H1 (cell line): ENCODE results near the gene DGKH. TPM values are rescaled to one million over a fixed set of nuclear protein-coding genes. Genes with fewer than 3 reads are reported as not detected.

ENCODE experiments used
- CTCF ChIA-PET: fragments of 300-600 bp; sonication (Branson Sonifier 250); formaldehyde crosslinking; loops from one replicate; lab custom pipeline; 2021; ENCODE audit not compliant: partially characterized antibody; lab: Charles Lee
- POLR2A ChIA-PET: fragments of 300-600 bp; sonication (Branson Sonifier 250); formaldehyde crosslinking; loops from one replicate; lab custom pipeline; 2021; ENCODE audit warnings: inconsistent platforms; ENCODE audit not compliant: partially characterized antibody; lab: Charles Lee
- DNase-seq, 2 experiments: peaks; one replicate each; pipeline versions ENCODE4 v3.0.0 to v3.0.0-alpha.2; 2010 to 2022; ENCODE audit warnings: low spot score in 2 of 2, low read depth in 1 of 2, mixed read lengths in 1 of 2
- FAIRE-seq: peaks from 2 replicates; lab custom pipeline; 2011; peaks lifted over from hg19 to GRCh38; lab: Jason Lieb, UNC
- H2AFZ ChIP-seq: 2 replicates; pipeline ENCODE4 v1.8.1; 2012; ENCODE audit warnings: low read length, inconsistent platforms
- H2AK5ac ChIP-seq: 2 replicates; pipeline ENCODE4 v1.6.1; 2013; ENCODE audit warnings: low read depth, low read length
- H2BK120ac ChIP-seq: replicated peaks from 2 replicates; pipeline ENCODE3; 2013; ENCODE audit warnings: low read depth, low read length, inconsistent platforms
- H2BK12ac ChIP-seq: 2 replicates; pipeline ENCODE4 v1.6.1; 2013; ENCODE audit warnings: low read depth, low read length
- H2BK15ac ChIP-seq: 2 replicates; pipeline ENCODE4 v1.6.1; 2013; ENCODE audit warnings: low read length
- H2BK20ac ChIP-seq: 2 replicates; pipeline ENCODE4 v1.6.1; 2013; ENCODE audit warnings: low read length
- H2BK5ac ChIP-seq: 2 replicates; pipeline ENCODE4 v1.6.1; 2013; ENCODE audit warnings: low read depth, low read length
- H3K14ac ChIP-seq: 2 replicates; pipeline ENCODE4 v1.6.1; 2013; ENCODE audit warnings: inconsistent platforms; ENCODE audit not compliant: insufficient read length
- H3K18ac ChIP-seq: 2 replicates; pipeline ENCODE4 v1.6.1; 2013; ENCODE audit warnings: low read length; ENCODE audit errors: extremely low read depth
- H3K23ac ChIP-seq: 2 replicates; pipeline ENCODE4 v1.6.1; 2013; ENCODE audit warnings: inconsistent platforms; ENCODE audit not compliant: insufficient read length
- H3K23me2 ChIP-seq: 2 replicates; pipeline ENCODE4 v1.6.1; 2013; ENCODE audit warnings: low read depth, low read length
- H3K27ac ChIP-seq: 2 replicates; pipeline ENCODE4 v1.6.1; 2011; ENCODE audit warnings: low read depth, low read length, inconsistent platforms
- H3K27me3 ChIP-seq, 4 experiments: replicated peaks in 1 of 4; 1 replicate in 1 of 4; 2 replicates in 3 of 4; pipeline versions ENCODE4 v1.6.1 to v1.8.1; 2011 to 2013; ENCODE audit warnings: low read length in 3 of 4, mild to moderate bottlenecking in 3 of 4, inconsistent platforms in 2 of 4, mixed read lengths in 2 of 4, moderate library complexity in 1 of 4; ENCODE audit not compliant: control insufficient read depth in 3 of 4, insufficient read depth in 3 of 4; ENCODE audit errors: extremely low read depth in 1 of 4
- H3K36me3 ChIP-seq, 4 experiments: 2 replicates each; pipeline versions ENCODE4 v1.6.1 to v1.8.1; 2011 to 2013; ENCODE audit warnings: mild to moderate bottlenecking in 4 of 4, low read length in 3 of 4, moderate library complexity in 2 of 4, control low read depth in 1 of 4, inconsistent platforms in 1 of 4; ENCODE audit not compliant: insufficient read depth in 4 of 4, control insufficient read depth in 2 of 4
- H3K4ac ChIP-seq: replicated peaks from 2 replicates; pipeline ENCODE3; 2013; ENCODE audit warnings: low read length, low read depth, mixed read lengths, inconsistent platforms; ENCODE audit not compliant: insufficient read length
- H3K4me1 ChIP-seq, 4 experiments: replicated peaks in 1 of 4; 1 replicate in 1 of 4; 2 replicates in 3 of 4; pipeline versions ENCODE4 v1.6.1 to v1.8.1; 2011 to 2013; ENCODE audit warnings: low read length in 3 of 4, inconsistent platforms in 2 of 4, mixed read lengths in 1 of 4; ENCODE audit not compliant: insufficient read depth in 4 of 4, control insufficient read depth in 3 of 4
- H3K4me2 ChIP-seq, 2 experiments: 2 replicates each; pipeline versions ENCODE4 v1.6.1 to v1.8.1; 2011 to 2013; ENCODE audit warnings: low read depth in 2 of 2, low read length in 2 of 2, control low read depth in 1 of 2, inconsistent platforms in 1 of 2, mild to moderate bottlenecking in 1 of 2; ENCODE audit not compliant: insufficient read depth in 1 of 2
- H3K4me3 ChIP-seq, 4 experiments: fragments of 200-600, 300-600 bp in 1 of 4; sonication (generic), shearing (Covaris generic), sonication (Bioruptor Twin) in 1 of 4; 2 replicates each; pipeline versions ENCODE4 v1.5.1 to v1.8.1; 2011 to 2016; ENCODE audit warnings: low read length in 4 of 4, low read depth in 3 of 4, control low read depth in 2 of 4, inconsistent platforms in 2 of 4, mild to moderate bottlenecking in 2 of 4, mixed read lengths in 1 of 4, moderate library complexity in 1 of 4; ENCODE audit not compliant: insufficient read depth in 2 of 4; ENCODE audit errors: extremely low read depth in 1 of 4
- H3K56ac ChIP-seq: replicated peaks from 2 replicates; pipeline ENCODE3; 2013; ENCODE audit warnings: low read depth, mild to moderate bottlenecking, mixed read lengths, low read length, inconsistent platforms; ENCODE audit not compliant: insufficient read length
- H3K79me1 ChIP-seq: 2 replicates; pipeline ENCODE4 v1.6.1; 2013; ENCODE audit warnings: low read depth, low read length, control low read depth
- H3K79me2 ChIP-seq, 2 experiments: 2 replicates each; pipeline versions ENCODE4 v1.6.1 to v1.8.1; 2012 to 2013; ENCODE audit warnings: low read length in 2 of 2, mild to moderate bottlenecking in 2 of 2, inconsistent platforms in 1 of 2; ENCODE audit not compliant: insufficient read depth in 2 of 2, control insufficient read depth in 1 of 2
- H3K9ac ChIP-seq, 4 experiments: replicated peaks in 1 of 4; 1 replicate in 1 of 4; 2 replicates in 3 of 4; pipeline versions ENCODE4 v1.6.1 to v1.8.1; 2011 to 2013; ENCODE audit warnings: low read depth in 3 of 4, low read length in 3 of 4, control low read depth in 2 of 4, mild to moderate bottlenecking in 2 of 4, moderate library complexity in 2 of 4, inconsistent platforms in 1 of 4; ENCODE audit errors: extremely low read depth in 1 of 4
- H3K9me3 ChIP-seq, 2 experiments: 2 replicates each; pipeline versions ENCODE4 v1.6.1 to v1.8.1; 2012 to 2013; ENCODE audit warnings: mild to moderate bottlenecking in 2 of 2, moderate library complexity in 2 of 2, control low read depth in 1 of 2, inconsistent platforms in 1 of 2, low read depth in 1 of 2, low read length in 1 of 2, mixed read lengths in 1 of 2; ENCODE audit not compliant: insufficient read depth in 2 of 2
- H4K20me1 ChIP-seq, 2 experiments: replicated peaks in 1 of 2; 2 replicates each; pipeline versions ENCODE3 to v1.8.1; 2011 to 2013; ENCODE audit warnings: inconsistent platforms in 2 of 2, low read length in 2 of 2, mild to moderate bottlenecking in 1 of 2; ENCODE audit not compliant: insufficient read depth in 2 of 2, control insufficient read depth in 1 of 2
- H4K5ac ChIP-seq: 2 replicates; pipeline ENCODE4 v1.6.1; 2013; ENCODE audit warnings: low read length, low read depth, mixed read lengths, inconsistent platforms; ENCODE audit not compliant: insufficient read length
- H4K8ac ChIP-seq: 2 replicates; pipeline ENCODE4 v1.8.0; 2013; ENCODE audit warnings: mild to moderate bottlenecking, moderate library complexity, low read length, inconsistent platforms; ENCODE audit not compliant: insufficient read depth; ENCODE audit errors: extremely low read depth
- H4K91ac ChIP-seq: replicated peaks from 2 replicates; pipeline ENCODE3; 2013; ENCODE audit warnings: low read length, mixed read lengths, inconsistent platforms; ENCODE audit not compliant: insufficient read length
- BACH1 ChIP-seq: IDR thresholded peaks from 2 replicates; pipeline ENCODE4 v1.6.1; 2012; ENCODE audit warnings: low read length, improper control_type of control experiment
- CHD2 ChIP-seq: IDR thresholded peaks from 2 replicates; pipeline ENCODE4 v1.6.1; 2012; ENCODE audit warnings: low read length, improper control_type of control experiment
- EZH2 ChIP-seq: fragments of 200-600 bp; sonication (generic); IDR thresholded peaks from 2 replicates; pipeline ENCODE4 v1.7.1; 2012; ENCODE audit warnings: low read depth, mild to moderate bottlenecking, moderate library complexity, low read length, inconsistent platforms; ENCODE audit not compliant: severe bottlenecking
- JUND ChIP-seq: IDR thresholded peaks from 2 replicates; pipeline ENCODE4 v1.6.1; 2011; ENCODE audit warnings: mild to moderate bottlenecking, improper control_type of control experiment, low read length
- MAFK ChIP-seq: IDR thresholded peaks from 2 replicates; pipeline ENCODE4 v1.6.1; 2012; ENCODE audit warnings: low read depth, mild to moderate bottlenecking, improper control_type of control experiment, low read length
- SAP30 ChIP-seq: fragments of 300-600 bp; sonication (generic); IDR thresholded peaks from 2 replicates; pipeline ENCODE4 v1.7.1; 2012; ENCODE audit warnings: low read length, moderate library complexity, mild to moderate bottlenecking, inconsistent platforms; ENCODE audit not compliant: insufficient read depth, insufficient replicate concordance
- TEAD4 ChIP-seq: IDR thresholded peaks from 2 replicates; pipeline ENCODE4 v1.6.1; 2012; ENCODE audit warnings: low read depth, low read length, inconsistent platforms, mixed read lengths
- WGBS, 2 experiments: shearing (Covaris generic) in 1 of 2; methylation state at CpG; one replicate each; pipeline versions ENCODE4 v1.1.6 to v1.1.7; 2013 to 2015; ENCODE audit warnings: low lambda C conversion rate in 2 of 2, mixed read lengths in 2 of 2, inconsistent platforms in 1 of 2, low coverage in 1 of 2, missing lambda C conversion rate in 1 of 2; ENCODE audit not compliant: insufficient replicate concordance in 2 of 2, insufficient coverage in 1 of 2, insufficient read length in 1 of 2; ENCODE audit errors: extremely low coverage in 1 of 2, missing lambda C conversion rate in 1 of 2; 5-methylcytosine and 5-hydroxymethylcytosine counted together
- polyA plus RNA-seq, 7 experiments: library from polyadenylated mRNA; depleted of rRNA in 3 of 7; stranded (reverse) in 5 of 7; unstranded in 2 of 7; fragments of >200 nt in 5 of 7; fragments of 200-250 nt in 2 of 7; gene quantifications; 1 replicate in 5 of 7; 2 replicates in 1 of 7; 4 replicates in 1 of 7; pipeline versions ENCODE4 v1.2.1 to v1.2.3, GENCODE V29; 2011 to 2013; ENCODE audit warnings: missing spikeins in 2 of 7, mixed read lengths in 2 of 7
- total RNA-seq: library from RNA; stranded (reverse); fragmentation: NEBNext Ultra II Directional; extraction: Animal tissue kit (Norgen Biotek cat#: 25700); gene quantifications from 2 replicates; pipeline ENCODE4 v1.2.1, GENCODE V29; 2021

The DGKH gene
- total and polyA plus RNA-seq, 2 of the 8 experiments (the other 6 are each of a cell fraction or from before 2014, with no cell fraction given) = 2.1 to 7.9 TPM

- H3K9me3 ChIP-seq = no peaks in the 10 kb centered on the region
- H4K8ac ChIP-seq = no peak overlapping the region
- no peak overlapping the region for H4K5ac ChIP-seq
- H3K18ac ChIP-seq = no peak overlapping the region
- H3K23me2 ChIP-seq = no peaks in the 10 kb centered on the region
- H3K4me2 ChIP-seq = peak overlapping the region; percentile 3 to 37; a peak in 1 of 4 replicates
- peaks cover 0 to 26% (median 3%) of the 10 kb centered on the region in 4 experiments; a peak in 4 of 8 replicates for H3K36me3 ChIP-seq
- no peak overlapping the region for H2AFZ ChIP-seq
- H3K4ac ChIP-seq = no peak overlapping the region
- H3K14ac ChIP-seq = no peak overlapping the region
- H3K23ac ChIP-seq = no peak overlapping the region
- DNase-seq (no peak), FAIRE-seq (no peak)
- H4K20me1 ChIP-seq = no peaks in the 10 kb centered on the region
- TF ChIP-seq CHD2 = no peak
- TF ChIP-seq MAFK = peak; percentile 58; the same call in 1 of the 2 replicates
- no peak for TF ChIP-seq TEAD4
- TF ChIP-seq JUND = no peak
- TF ChIP-seq BACH1 = peak; percentile 69; the same call in 1 of the 2 replicates
- no peak for TF ChIP-seq SAP30
- no peak for TF ChIP-seq EZH2
- H2BK120ac ChIP-seq = no peak overlapping the region
- peaks cover 0 to 65% of the 10 kb centered on the region in 2 experiments; a peak in 2 of 4 replicates for H3K79me2 ChIP-seq
- no peak overlapping the region for H3K27ac ChIP-seq
- no peak overlapping the region for H4K91ac ChIP-seq
- H3K9ac ChIP-seq = no peak overlapping the region
- H3K79me1 ChIP-seq = no peaks in the 10 kb centered on the region
- ChIA-PET CTCF (no interaction called here), POLR2A (interaction anchor here (3.4 kb wide), 1 partner anchor 11 kb away, joined by 12 read pairs; the partner anchor contains the start of gene AKAP11)
- no peaks in the 10 kb centered on the region for H3K27me3 ChIP-seq
- H2BK20ac ChIP-seq = no peak overlapping the region
- no peak overlapping the region for H2AK5ac ChIP-seq
- H3K4me1 ChIP-seq = peaks cover 0 to 10% (median 6%) of the 10 kb centered on the region in 4 experiments; a peak in 4 of 7 replicates
- H3K4me3 ChIP-seq = no peak overlapping the region
- 77% methylated on average over 3 of the region's 3 CpGs; no CpG with 5 or more reads in 1 of the 2 experiments for WGBS, 2 experiments
- no peak overlapping the region for H2BK5ac ChIP-seq
- H2BK15ac ChIP-seq = no peak overlapping the region
- H2BK12ac ChIP-seq = no peak overlapping the region
- H3K56ac ChIP-seq = no peak overlapping the region
Measured at GRCh38 chr13:42284068-42284467, 235.6 kb downstream of the DGKH start.
